Activated gamma-delta T cell treated with anti-CD3 and anti-CD28 coated beads, Interleukin-2, amount 50 U/mL, for 16 hours (primary cell): ENCODE data around the gene FA2H.
"Not testable (repeated sequence)": the region's sequence is repeated elsewhere in the genome, so short reads cannot be mapped to it uniquely, and the experiment has no call there.

ENCODE experiments used
- DNase-seq: peaks from one replicate; pipeline ENCODE4 v3.0.0-alpha.2; 2020; ENCODE audit warnings: low read depth

Gene FA2H

GRCh38 chr16:74770831-74771526 is 3.6 kb downstream of the FA2H start:
- DNase-seq: no peak

DNA sequence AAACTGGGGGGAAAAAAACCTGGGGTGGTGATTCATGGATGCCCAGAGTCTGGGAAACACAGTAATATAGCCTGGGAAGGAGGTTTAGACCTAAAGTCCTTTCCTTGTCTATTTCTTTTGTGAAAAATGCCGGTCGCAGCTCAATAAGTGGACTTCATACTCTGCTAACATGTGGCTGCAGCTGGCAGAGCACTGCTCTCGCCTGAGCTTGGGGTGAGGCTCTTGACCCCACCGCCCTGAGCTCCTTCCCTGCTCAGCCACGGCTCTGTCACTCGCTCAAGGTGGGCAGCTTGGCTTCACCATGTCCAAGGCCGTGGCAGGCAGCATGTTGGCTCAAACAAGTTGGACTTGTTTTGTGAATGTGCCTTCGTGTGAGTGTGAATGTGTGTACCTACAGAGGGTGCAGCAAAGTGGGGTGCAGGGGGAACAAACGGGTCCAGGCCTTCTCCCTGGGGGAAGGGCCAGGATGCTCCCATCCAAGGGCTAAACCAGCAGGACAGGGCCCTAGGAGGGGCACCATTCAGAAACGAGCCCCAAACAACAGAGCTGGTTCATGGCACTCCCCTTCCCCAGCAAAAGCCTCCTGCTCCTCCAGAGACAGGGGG is 4.9 kb downstream of the FA2H start:
- DNase-seq: no peak

DNA sequence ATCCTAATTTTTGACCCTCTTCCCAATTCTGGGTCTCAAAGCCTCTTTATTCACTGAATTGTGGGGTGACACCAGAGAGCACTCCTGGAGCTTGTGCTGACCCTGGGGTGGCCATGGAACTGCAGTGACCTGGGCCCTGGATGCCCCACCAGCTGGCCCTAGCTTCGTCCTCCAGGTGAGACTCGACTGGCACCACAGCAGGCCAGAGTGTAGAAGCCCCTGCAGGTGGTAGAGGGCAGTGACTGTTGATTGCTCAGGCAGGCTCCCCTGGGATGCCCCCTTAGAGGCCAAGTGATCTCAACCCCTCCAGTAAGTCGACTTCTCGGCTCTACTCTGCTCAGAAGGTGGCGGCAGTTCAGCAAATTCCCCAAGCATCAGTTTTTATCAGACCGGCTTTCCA is 6.4 kb downstream of the FA2H start:
- no peak for DNase-seq

- no peak for DNase-seq
Measured at GRCh38 chr16:74767749-74768148, 6.9 kb downstream of the FA2H start.

DNA sequence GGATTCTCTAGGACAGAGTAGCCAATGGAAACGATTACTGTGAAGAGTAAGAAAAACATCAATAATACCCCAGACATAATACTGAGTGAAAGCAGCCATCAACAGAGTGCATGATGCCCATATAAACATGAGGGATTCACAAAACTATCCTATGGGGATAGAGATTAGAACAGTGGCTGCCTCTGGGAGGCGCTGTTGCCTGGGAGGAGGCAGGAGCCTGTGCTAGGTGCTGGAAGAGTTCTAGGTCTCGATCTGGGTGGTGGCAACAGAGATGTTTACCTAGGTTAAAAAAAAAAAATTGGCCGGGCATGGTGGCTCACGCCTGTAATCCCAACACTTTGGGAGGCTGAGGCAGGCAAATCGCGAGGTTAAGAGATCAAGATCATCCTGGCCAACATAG is 7.9 kb downstream of the FA2H start:
- DNase-seq: no peak

DNA sequence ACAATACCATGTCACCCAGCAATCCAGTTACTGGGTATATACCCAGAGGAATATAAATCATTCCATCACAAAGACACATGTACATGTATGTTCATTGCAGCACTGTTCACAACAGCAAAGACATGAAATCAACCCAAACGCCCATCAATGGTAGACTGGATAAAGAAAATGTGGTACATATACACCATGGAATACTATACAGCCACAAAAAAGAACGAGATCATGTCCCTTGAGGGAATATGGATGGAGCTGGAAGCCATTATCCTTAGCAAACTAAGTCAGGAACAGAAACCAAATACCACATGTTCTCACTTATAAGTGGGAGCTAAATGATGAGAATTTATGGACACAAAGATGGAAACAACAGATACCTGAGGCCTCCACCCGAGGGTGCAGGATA is 10.4 kb downstream of the FA2H start:
- DNase-seq: not testable (repeated sequence)

GRCh38 chr16:74761665-74762064 is 13.0 kb downstream of the FA2H start:
- DNase-seq: no peak

DNA sequence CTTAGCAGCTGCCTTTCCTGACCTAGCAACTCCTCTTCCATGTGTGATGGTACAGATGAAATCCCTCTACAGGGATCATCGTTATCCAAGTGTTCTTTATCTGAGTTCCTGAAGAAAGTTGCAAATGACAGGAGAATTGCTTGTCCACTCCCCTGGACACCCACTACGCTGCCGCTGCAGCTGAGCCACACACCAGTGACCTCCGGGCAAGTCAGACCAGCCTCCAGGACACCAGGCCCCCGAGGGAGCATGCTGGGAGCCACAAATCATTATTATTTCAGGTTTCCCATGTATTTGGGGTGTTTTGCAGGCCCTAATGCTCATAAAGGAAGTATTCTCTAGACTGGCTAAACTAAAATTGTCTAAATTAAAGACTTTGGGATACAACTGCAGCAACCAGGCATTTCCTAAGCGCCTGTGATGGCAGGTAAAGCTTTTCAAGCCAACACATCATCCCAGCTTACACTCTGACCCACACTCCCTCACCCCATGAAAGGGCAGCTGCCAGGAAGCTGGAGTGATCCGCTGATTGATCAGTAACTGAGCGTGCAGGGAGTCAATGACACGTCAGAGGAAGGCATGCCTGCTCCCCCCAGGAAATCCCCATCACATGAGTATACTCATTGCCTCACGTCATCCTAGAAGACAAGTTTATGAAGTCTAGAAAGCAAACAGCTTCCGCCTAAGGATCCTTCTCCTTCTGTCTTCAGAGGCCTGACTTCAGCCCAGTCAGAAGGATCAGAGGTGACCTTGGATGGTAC is 14.4 kb downstream of the FA2H start:
- no peak for DNase-seq

DNA sequence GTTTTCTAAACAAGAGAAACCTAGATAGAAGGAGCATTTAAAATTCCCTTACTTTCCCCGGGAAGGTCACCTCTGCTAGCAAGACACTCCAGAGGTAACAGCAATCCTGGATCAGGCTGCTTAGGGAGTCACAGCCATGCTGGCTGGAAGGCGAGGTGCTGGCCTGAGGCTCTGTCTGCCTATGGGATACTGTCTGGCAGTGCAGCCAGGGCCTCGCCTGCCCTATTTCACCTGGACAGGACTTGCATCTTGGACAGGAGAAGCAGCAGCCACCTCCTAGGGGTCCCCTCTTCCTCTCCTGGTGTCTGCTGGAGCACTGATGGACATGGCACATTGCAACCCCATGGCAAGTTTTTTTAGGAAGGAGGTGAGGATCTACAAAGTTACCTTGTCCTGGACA is 15.1 kb downstream of the FA2H start:
- DNase-seq: no peak

GRCh38 chr16:74758801-74759200 is 15.8 kb downstream of the FA2H start:
- DNase-seq: no peak

- no peak for DNase-seq
Measured at GRCh38 chr16:74757349-74757748, 17.3 kb downstream of the FA2H start.

- no peak for DNase-seq
Measured at GRCh38 chr16:74756203-74756602, 18.4 kb downstream of the FA2H start.

DNA sequence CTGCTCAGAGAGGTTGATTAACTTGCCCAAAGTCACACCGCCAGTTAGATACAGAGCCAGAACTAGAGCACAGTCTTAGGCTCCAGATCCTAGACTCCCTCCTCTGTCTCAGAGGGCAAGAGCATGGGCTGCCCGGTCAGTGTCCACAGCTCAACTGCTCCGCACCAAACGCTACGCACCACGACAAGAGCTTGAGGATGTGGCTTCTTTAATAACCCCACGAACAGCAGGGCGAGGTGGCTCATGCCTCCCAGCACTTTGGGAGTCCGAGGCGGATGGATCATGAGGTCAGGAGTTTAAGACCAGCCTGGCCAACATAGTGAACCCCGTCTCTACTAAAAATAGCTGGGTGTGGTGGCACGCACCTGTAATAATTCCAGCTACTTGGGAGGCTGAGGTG is 21.4 kb downstream of the FA2H start:
- no peak for DNase-seq

DNA sequence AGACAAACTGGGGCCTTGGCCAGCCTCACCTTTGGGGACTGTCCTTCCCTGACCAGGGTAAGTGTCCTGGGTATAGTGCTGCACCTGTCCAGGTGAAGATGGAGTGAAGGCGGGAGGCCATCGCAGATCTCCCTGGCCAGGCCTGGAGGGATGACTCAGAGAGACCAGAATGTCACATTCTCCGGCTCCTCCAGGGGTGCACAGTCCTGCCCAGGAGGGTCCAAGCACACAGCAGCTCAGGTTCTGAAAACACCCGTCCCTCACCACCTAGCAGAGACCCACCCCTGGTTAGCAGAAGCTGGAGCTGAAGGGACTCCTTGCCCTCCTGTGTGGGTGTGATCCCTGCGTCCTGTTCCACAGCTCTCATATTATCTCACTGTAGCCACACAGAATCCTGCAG is 21.9 kb downstream of the FA2H start:
- DNase-seq: no peak

- no peak for DNase-seq
Measured at GRCh38 chr16:74752258-74752657, 22.4 kb downstream of the FA2H start.

GRCh38 chr16:74751658-74752057 is 23.0 kb downstream of the FA2H start:
- DNase-seq: no peak

DNA sequence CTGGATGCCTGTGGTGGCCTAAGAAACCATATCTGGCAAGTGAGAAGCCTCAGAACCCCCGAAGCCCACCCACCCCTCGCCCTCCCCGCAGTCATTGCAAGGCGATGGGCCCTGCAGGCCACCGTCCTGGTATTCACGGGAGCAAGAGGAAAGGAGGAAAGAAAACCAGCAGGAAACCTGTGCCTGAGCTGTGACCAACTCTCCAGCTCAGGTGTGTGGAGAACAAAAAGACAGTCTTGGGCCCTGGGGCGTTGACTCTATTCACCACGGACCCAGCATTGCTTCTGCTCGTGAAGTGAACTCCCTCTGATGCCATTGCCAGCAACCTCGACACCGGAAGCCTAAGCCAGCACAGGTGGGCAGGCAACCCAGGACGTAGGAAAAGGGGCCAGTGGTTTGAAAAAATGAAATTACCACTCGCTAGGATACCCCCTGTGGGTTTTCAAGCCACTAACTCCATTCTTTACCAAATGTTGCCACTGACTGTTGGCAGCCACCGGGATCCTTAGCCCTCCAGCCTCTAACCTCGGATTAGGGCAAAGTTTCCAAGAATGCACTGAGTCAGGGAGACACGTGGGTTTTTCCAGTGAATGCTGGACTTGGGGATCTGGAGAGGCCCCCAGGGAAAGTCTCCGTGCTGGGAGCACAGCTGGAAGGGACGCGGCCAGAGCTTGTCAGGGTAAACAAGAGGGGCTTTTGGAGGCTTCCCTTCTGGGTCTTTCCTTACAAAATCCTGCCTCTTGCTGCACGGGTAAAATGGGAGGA is 25.1 kb downstream of the FA2H start:
- no peak for DNase-seq

DNA sequence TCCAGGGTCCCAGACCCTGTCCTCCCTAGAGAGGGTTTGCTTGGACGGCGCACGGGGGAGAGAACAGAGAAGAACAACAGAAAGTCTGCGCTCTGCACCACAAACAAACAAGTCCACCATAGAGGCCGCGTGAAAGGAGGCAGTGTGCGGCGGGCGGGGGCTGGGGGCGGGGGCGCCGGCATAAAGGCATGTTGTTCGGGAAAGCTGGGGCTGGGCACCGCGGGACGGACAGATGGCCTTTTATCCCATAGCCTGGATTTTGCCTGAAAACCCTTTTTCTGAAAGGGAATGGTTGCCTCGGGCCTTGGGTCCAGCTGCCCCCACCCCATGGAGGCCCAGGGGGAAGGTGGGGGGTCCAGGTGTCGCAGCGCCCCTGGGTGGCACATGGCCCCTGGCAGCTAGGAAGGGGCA is 26.0 kb downstream of the FA2H start:
- DNase-seq: no peak

DNA sequence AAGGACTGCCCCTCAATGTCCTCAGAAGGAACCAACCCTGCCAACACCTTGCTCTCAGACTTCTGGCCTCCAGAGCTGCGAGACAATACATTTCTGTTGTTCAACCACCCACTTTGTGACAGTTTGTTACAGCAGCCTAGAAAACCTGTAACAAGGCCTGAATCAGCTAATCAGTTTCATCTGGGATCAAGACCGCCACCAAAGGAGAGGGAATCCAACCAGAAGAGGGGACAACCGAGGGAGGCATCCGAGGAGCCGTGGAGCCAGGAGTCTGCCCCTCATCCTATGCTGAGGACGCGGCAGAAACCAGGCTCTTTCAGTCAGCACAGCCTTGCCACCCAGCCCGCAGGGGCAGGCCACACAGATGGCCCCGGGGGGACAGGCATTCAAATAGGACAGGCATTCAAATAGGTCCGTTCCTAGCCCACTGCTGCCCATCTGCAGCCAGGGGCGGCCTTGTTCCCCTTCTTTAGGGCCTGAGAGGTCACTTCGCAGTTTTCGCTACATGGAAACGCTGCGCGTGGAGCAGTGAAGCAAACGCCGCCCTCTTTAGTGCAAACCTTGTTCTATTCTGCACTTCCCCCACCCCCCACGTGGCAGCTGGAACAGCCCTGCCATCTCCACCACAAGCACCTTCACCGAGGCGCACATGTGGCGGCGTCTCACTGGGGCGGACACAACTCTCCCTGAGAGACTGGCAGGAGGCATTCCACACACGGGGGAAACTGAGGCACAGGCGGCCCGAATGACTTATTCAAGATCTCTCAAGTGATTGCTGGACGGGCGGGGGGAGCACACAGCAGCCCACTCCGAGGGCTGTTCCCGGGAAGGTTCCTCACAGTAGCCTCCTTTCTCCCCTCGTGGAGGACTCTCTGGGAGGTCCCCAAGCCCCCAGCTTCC is 26.7 kb downstream of the FA2H start:
- no peak for DNase-seq

GRCh38 chr16:74745926-74746325 is 28.7 kb downstream of the FA2H start:
- DNase-seq: no peak

- no peak for DNase-seq
Measured at GRCh38 chr16:74745109-74745615, 29.5 kb downstream of the FA2H start.
